Type B pancreatic cell (in vitro differentiated cells): Measurements from ENCODE around the gene MED1. TPM values are rescaled to one million over a fixed set of nuclear protein-coding genes. Genes with fewer than 3 reads are reported as not detected.

ENCODE experiments used
- DNase-seq: peaks from one replicate; pipeline ENCODE4 v3.0.0; 2021; ENCODE audit warnings: mixed read lengths; ENCODE audit not compliant: unreplicated experiment; ENCODE audit errors: extremely low spot score
- H3K27ac Mint-ChIP-seq: 2 replicates; pipeline ENCODE4 v1.8.0; 2021; ENCODE audit warnings: mild to moderate bottlenecking, mixed read lengths
- H3K27me3 Mint-ChIP-seq: 2 replicates; pipeline ENCODE4 v1.8.0; 2021; ENCODE audit warnings: mixed read lengths
- H3K36me3 Mint-ChIP-seq: 2 replicates; pipeline ENCODE4 v1.8.0; 2021; ENCODE audit warnings: mixed read lengths
- H3K4me1 Mint-ChIP-seq: one replicate; pipeline ENCODE4 v1.8.0; 2021; ENCODE audit warnings: mixed read lengths; ENCODE audit not compliant: unreplicated experiment
- H3K4me3 Mint-ChIP-seq: 2 replicates; pipeline ENCODE4 v1.8.0; 2021; ENCODE audit warnings: mild to moderate bottlenecking, mixed read lengths
- H3K9me3 Mint-ChIP-seq: 2 replicates; pipeline ENCODE4 v1.8.0; 2021; ENCODE audit warnings: mixed read lengths
- CTCF ChIP-seq: fragments of 200-600 bp; sonication (generic); conservative IDR thresholded peaks from 2 replicates; pipeline ENCODE4 v1.5.0; 2021; ENCODE audit warnings: antibody characterized with exemption, mild to moderate bottlenecking
- total RNA-seq: library from RNA; stranded (reverse); gene quantifications from 2 replicates; pipeline ENCODE4 v1.2.1, GENCODE V29; 2021; ENCODE audit warnings: low replicate concordance

Gene MED1
- total RNA-seq, 1 donor from 2014 or later, result 46.2 TPM

DNA sequence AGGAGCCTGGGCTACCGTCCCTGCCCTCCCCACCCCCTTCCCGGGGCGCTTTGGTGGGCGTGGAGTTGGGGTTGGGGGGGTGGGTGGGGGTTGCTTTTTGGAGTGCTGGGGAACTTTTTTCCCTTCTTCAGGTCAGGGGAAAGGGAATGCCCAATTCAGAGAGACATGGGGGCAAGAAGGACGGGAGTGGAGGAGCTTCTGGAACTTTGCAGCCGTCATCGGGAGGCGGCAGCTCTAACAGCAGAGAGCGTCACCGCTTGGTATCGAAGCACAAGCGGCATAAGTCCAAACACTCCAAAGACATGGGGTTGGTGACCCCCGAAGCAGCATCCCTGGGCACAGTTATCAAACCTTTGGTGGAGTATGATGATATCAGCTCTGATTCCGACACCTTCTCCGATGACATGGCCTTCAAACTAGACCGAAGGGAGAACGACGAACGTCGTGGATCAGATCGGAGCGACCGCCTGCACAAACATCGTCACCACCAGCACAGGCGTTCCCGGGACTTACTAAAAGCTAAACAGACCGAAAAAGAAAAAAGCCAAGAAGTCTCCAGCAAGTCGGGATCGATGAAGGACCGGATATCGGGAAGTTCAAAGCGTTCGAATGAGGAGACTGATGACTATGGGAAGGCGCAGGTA lies 11.0 kb upstream of the MED1 start:
- no peak for TF ChIP-seq CTCF
- Mint-ChIP-seq H3K4me3 (peak overlapping the region; percentile 99), H3K4me1 (peaks cover 13% of the 10 kb centered on the region), H3K27ac (peak overlapping the region; percentile 100), H3K36me3 (peaks cover 9% of the 10 kb centered on the region), H3K27me3 (peaks cover 4% of the 10 kb centered on the region), H3K9me3 (no peaks in the 10 kb centered on the region)
- no peak for DNase-seq

GRCh38 chr17:39461113-39461925 lies 10.3 kb upstream of the MED1 start, which contains the start of gene CDK12:
TSS of gene CDK12 (plus strand) at chr17:39461486. CDS start at chr17:39462072, 586 bp downstream.
- peak; percentile 93 for DNase-seq
- H3K4me3 Mint-ChIP-seq, result peak within 1 kb of the TSS; percentile 99

DNA sequence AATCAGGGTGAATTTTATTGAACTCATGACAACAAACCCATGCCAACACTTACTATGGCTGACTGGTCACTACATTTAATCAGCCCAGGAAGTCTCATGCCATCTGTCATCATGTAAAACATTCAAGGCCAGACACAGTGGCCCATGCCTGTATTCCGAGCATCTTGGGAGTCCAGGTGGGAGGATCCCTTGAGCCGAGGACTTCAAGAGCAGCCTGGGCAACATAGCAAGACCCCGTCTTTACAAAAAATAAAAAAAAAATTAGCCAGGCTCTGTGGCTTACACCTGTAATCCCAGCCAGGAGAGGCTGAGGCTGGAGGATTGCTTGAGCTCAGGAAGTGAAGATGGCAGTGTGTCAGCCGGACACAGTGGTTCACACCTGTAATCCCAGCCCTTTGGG lies 4.9 kb upstream of the MED1 start:
- Mint-ChIP-seq H3K4me3 (no peak overlapping the region), H3K36me3 (no peaks in the 10 kb centered on the region)

More at GRCh38 chr17:39461113-39461925, 10.3 kb upstream of the MED1 start, which contains the start of gene CDK12:
- H3K4me1 Mint-ChIP-seq, result peaks cover 9% of the 10 kb centered on the region
- peak within 1 kb of the TSS; percentile 100 for H3K27ac Mint-ChIP-seq
- peaks cover 5% of the 10 kb centered on the region for H3K36me3 Mint-ChIP-seq
- TF ChIP-seq CTCF, result no peak
- peaks cover 4% of the 10 kb centered on the region for H3K27me3 Mint-ChIP-seq
- H3K9me3 Mint-ChIP-seq, result no peaks in the 10 kb centered on the region

DNA sequence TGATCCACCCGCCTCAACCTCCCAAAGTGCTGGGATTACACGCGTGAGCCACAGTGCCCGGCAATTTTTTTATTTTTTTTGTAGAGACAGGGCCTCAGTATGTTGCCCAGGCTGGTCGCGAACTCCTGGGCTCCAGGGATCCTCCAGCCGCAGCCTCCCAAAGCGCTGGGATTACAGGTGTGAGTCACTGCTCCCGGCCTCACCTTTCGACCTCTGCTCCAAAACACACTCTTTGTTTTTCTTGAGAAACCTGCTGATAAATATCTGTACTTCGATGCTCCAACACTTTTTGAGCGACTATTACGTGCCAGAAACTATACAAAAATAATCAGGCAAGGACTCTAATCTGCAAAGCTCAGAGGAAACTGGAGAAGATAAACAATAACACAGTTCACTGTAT lies 1.0 kb downstream of the MED1 start:
- DNase-seq, result no peak
- peak overlapping the region; percentile 99 for H3K27ac Mint-ChIP-seq
- TF ChIP-seq CTCF, result no peak
- no peaks in the 10 kb centered on the region for H3K27me3 Mint-ChIP-seq
- H3K4me3 Mint-ChIP-seq, result peak overlapping the region; percentile 98
- H3K9me3 Mint-ChIP-seq, result no peaks in the 10 kb centered on the region
- H3K36me3 Mint-ChIP-seq, result peaks cover 4% of the 10 kb centered on the region
- H3K4me1 Mint-ChIP-seq, result peaks cover 14% of the 10 kb centered on the region

More for the DNA sequence above, 4.9 kb upstream of the MED1 start:
- H3K27me3 Mint-ChIP-seq, result no peaks in the 10 kb centered on the region
- H3K4me1 Mint-ChIP-seq, result peaks cover 4% of the 10 kb centered on the region
- H3K9me3 Mint-ChIP-seq, result no peaks in the 10 kb centered on the region
- H3K27ac Mint-ChIP-seq, result no peak overlapping the region
- no peak for DNase-seq
- TF ChIP-seq CTCF, result no peak

- no peak for DNase-seq
- Mint-ChIP-seq H3K4me1 (peaks cover 14% of the 10 kb centered on the region), H3K27me3 (no peaks in the 10 kb centered on the region), H3K4me3 (peak overlapping the region; percentile 27), H3K36me3 (peaks cover 15% of the 10 kb centered on the region), H3K9me3 (no peaks in the 10 kb centered on the region), H3K27ac (no peak overlapping the region)
- no peak for TF ChIP-seq CTCF
Observed at GRCh38 chr17:39447561-39447960, 3.5 kb downstream of the MED1 start.
